Adrenal gland (tissue), 5 donors: ENCODE measurements around the gene REXO1.

Experiments
- POLR2A ChIP-seq, 2 donors: fragments of 450-650 bp; IDR thresholded peaks; one replicate each; pipeline ENCODE4 v1.6.1; 2017; ENCODE audit warnings: antibody characterized with exemption in 2 of 2, mild to moderate bottlenecking in 2 of 2, moderate library complexity in 1 of 2
- TF ChIP-seq, protein P1 (sequence below), 6 experiments: fragments of 450-650 bp in 4 of 6; fragments of 200-600 bp in 2 of 6; sonication (generic) in 1 of 6; IDR thresholded peaks; 1 replicate in 5 of 6; 2 replicates in 1 of 6; pipeline versions ENCODE4 v1.5.1 to v1.8.0; 2016 to 2021; ENCODE audit warnings: antibody characterized with exemption in 6 of 6, mild to moderate bottlenecking in 2 of 6, moderate library complexity in 1 of 6
- donor health status: DM: no; HTN: no; CAD: no.

DNA sequence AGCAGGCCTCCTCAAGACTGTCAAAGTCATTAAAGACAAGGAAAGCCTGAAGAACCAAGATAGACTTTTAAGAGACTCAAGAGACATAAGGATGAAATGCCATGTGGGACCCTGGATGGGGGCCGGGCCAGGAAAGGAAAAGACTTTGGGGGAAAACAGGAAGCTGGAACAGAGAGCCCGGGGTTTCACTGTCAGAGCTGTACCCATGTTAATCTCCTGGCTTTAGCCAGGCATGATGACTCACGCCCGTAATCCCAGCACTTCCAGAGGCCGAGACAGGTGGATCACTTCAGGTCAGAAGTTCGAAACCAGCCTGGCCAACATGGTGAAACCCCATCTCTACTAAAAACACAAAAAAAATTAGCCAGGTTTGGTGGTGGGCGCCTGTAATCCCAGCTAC is 20.7 kb upstream of the REXO1 start:
- TF ChIP-seq, protein P1, sequence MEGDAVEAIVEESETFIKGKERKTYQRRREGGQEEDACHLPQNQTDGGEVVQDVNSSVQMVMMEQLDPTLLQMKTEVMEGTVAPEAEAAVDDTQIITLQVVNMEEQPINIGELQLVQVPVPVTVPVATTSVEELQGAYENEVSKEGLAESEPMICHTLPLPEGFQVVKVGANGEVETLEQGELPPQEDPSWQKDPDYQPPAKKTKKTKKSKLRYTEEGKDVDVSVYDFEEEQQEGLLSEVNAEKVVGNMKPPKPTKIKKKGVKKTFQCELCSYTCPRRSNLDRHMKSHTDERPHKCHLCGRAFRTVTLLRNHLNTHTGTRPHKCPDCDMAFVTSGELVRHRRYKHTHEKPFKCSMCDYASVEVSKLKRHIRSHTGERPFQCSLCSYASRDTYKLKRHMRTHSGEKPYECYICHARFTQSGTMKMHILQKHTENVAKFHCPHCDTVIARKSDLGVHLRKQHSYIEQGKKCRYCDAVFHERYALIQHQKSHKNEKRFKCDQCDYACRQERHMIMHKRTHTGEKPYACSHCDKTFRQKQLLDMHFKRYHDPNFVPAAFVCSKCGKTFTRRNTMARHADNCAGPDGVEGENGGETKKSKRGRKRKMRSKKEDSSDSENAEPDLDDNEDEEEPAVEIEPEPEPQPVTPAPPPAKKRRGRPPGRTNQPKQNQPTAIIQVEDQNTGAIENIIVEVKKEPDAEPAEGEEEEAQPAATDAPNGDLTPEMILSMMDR (IDR thresholded peaks at IDR 0.05), result no peak
- no peak for TF ChIP-seq POLR2A (IDR thresholded peaks at IDR 0.05)
